SK-N-SH (cell line): Measurements from ENCODE around the gene RIPK4.

Experiments used
- CHD2 ChIP-seq: fragments of 150-350 bp; IDR thresholded peaks from 2 replicates; pipeline ENCODE4 v1.6.1; 2018; ENCODE audit warnings: low read length; ENCODE audit not compliant: partially characterized antibody
- GABPA ChIP-seq: IDR thresholded peaks from 2 replicates; pipeline ENCODE4 v1.4.0; 2012; ENCODE audit warnings: low read depth, mild to moderate bottlenecking
- MXI1 ChIP-seq: IDR thresholded peaks from 2 replicates; pipeline ENCODE4 v1.6.1; 2012; ENCODE audit warnings: mild to moderate bottlenecking, low read depth, low read length, improper control_type of control experiment
- NFIC ChIP-seq: IDR thresholded peaks from 2 replicates; pipeline ENCODE4 v1.4.0; 2012; ENCODE audit warnings: borderline replicate concordance
- POLR2AphosphoS5 ChIP-seq: IDR thresholded peaks from 2 replicates; pipeline ENCODE4 v1.6.1; 2012; ENCODE audit warnings: low read depth, low read length
- TAF1 ChIP-seq: IDR thresholded peaks from 2 replicates; pipeline ENCODE4 v1.6.1; 2012; ENCODE audit warnings: low read depth, mild to moderate bottlenecking, low read length, moderate library complexity, borderline replicate concordance
- TF ChIP-seq, protein P1 (sequence below): fragments of 200-600 bp; sonication (generic); IDR thresholded peaks from 2 replicates; pipeline ENCODE4 v1.6.1; 2017; ENCODE audit warnings: antibody characterized with exemption, mild to moderate bottlenecking, moderate library complexity

DNA sequence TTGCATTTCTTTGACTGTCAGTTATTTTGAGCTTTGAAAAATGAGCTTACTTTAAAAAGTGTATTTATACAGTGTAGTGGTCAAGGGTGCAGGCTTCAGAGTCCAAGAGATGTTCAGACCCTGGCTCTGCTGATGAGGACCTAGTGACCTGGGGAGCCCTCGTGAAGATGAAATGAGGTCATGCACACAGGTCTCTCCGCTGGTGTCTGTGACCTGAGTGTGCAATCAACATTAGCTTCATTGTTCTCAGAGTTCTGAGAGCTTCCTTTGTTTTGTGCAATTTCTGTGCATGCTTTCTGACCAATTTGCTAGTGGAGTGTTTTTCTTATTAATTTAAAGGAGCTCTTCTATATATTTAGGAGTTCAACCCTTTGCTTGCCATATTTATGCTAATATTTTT lies 71.3 kb downstream of the RIPK4 start:
- TF ChIP-seq NFIC (no peak), GABPA (no peak), POLR2AphosphoS5 (no peak), CHD2 (no peak), TAF1 (no peak), MXI1 (no peak)
- TF ChIP-seq, protein P1, sequence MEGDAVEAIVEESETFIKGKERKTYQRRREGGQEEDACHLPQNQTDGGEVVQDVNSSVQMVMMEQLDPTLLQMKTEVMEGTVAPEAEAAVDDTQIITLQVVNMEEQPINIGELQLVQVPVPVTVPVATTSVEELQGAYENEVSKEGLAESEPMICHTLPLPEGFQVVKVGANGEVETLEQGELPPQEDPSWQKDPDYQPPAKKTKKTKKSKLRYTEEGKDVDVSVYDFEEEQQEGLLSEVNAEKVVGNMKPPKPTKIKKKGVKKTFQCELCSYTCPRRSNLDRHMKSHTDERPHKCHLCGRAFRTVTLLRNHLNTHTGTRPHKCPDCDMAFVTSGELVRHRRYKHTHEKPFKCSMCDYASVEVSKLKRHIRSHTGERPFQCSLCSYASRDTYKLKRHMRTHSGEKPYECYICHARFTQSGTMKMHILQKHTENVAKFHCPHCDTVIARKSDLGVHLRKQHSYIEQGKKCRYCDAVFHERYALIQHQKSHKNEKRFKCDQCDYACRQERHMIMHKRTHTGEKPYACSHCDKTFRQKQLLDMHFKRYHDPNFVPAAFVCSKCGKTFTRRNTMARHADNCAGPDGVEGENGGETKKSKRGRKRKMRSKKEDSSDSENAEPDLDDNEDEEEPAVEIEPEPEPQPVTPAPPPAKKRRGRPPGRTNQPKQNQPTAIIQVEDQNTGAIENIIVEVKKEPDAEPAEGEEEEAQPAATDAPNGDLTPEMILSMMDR, result no peak
